K562 (cell line): Measurements from ENCODE around the gene PLP2. TPM values are rescaled to one million over a fixed set of nuclear protein-coding genes. Genes with fewer than 3 reads are reported as not detected.

ENCODE experiments used
- E2F8 ChIP-seq: fragments of 450-650 bp; IDR thresholded peaks from 2 replicates; pipeline ENCODE4 v1.7.1; 2018; ENCODE audit warnings: mild to moderate bottlenecking, low read depth; ENCODE audit not compliant: partially characterized antibody
- MYC ChIP-seq, 2 experiments: fragments of 250-450 bp in 1 of 2; sonication (Bioruptor Pico) in 1 of 2; IDR thresholded peaks; 2 replicates each; pipeline versions ENCODE4 v1.5.1 to v1.6.1; 2012 to 2021; ENCODE audit warnings: low read depth in 2 of 2, borderline replicate concordance in 1 of 2, improper control_type of control experiment in 1 of 2, low read length in 1 of 2, mild to moderate bottlenecking in 1 of 2, moderate library complexity in 1 of 2
- PRDM10 ChIP-seq: fragments of 450-650 bp; IDR thresholded peaks from 2 replicates; pipeline ENCODE4 v1.6.1; 2018; ENCODE audit not compliant: partially characterized antibody
- RBM34 ChIP-seq: fragments of 200-400 bp; formaldehyde crosslinking; IDR thresholded peaks from 2 replicates; pipeline ENCODE4 v1.6.1; 2018; ENCODE audit warnings: low read length, borderline replicate concordance; ENCODE audit not compliant: insufficient read depth
- SIN3A ChIP-seq, 2 experiments: fragments of 150-350 bp in 1 of 2; IDR thresholded peaks; 2 replicates each; pipeline ENCODE4 v1.6.1; 2011 to 2016; ENCODE audit warnings: borderline replicate concordance in 2 of 2, low read depth in 2 of 2, low read length in 2 of 2, mild to moderate bottlenecking in 2 of 2, moderate library complexity in 2 of 2; ENCODE audit not compliant: control insufficient read depth in 1 of 2
- SIN3B ChIP-seq: fragments of 450-650 bp; IDR thresholded peaks from 2 replicates; pipeline ENCODE4 v1.6.1; 2017; ENCODE audit warnings: low read depth, mild to moderate bottlenecking, moderate library complexity
- TBP ChIP-seq: optimal IDR thresholded peaks from 2 replicates; pipeline ENCODE3; 2011; ENCODE audit warnings: low read depth, low read length, improper control_type of control experiment
- XRCC5 ChIP-seq: fragments of 200-400 bp; formaldehyde crosslinking; IDR thresholded peaks from 2 replicates; pipeline ENCODE4 v1.6.1; 2017; ENCODE audit warnings: low read depth, mild to moderate bottlenecking, low read length
- YY1 ChIP-seq, 3 experiments: IDR thresholded peaks; 2 replicates each; pipeline ENCODE4 v1.6.1; 2011; ENCODE audit warnings: low read length in 2 of 3, mild to moderate bottlenecking in 2 of 3, moderate library complexity in 2 of 3, borderline replicate concordance in 1 of 3, control low read depth in 1 of 3, low read depth in 1 of 3; ENCODE audit not compliant: insufficient read depth in 3 of 3, insufficient replicate concordance in 2 of 3, control insufficient read depth in 1 of 3, insufficient read length in 1 of 3; ENCODE audit errors: extremely low read depth in 1 of 3
- ZBTB1 ChIP-seq: sonication (generic); formaldehyde crosslinking; IDR thresholded peaks from 2 replicates; pipeline ENCODE4 v1.8.1; 2023; ENCODE audit warnings: missing genetic modification reagents, low read depth, mild to moderate bottlenecking, borderline replicate concordance
- ZBTB7A ChIP-seq: IDR thresholded peaks from 2 replicates; pipeline ENCODE4 v1.6.1; 2011; ENCODE audit warnings: low read depth, mild to moderate bottlenecking, low read length, moderate library complexity, borderline replicate concordance; ENCODE audit not compliant: control insufficient read depth
- ZNF217 ChIP-seq: sonication (generic); formaldehyde crosslinking; IDR thresholded peaks from 2 replicates; pipeline ENCODE4 v1.8.0; 2022; ENCODE audit warnings: mild to moderate bottlenecking, missing genetic modification reagents
- ZNF274 ChIP-seq: IDR thresholded peaks from 2 replicates; pipeline ENCODE4 v1.6.1; 2011; ENCODE audit warnings: low read depth, mild to moderate bottlenecking, low read length, moderate library complexity, borderline replicate concordance
- ZNF639 ChIP-seq, 2 experiments: fragments of 200-800 bp in 1 of 2; sonication (Bioruptor generic) in 1 of 2; sonication (generic) in 1 of 2; formaldehyde crosslinking in 1 of 2; IDR thresholded peaks in 1 of 2; conservative IDR thresholded peaks in 1 of 2; 2 replicates each; pipeline versions ENCODE4 v1.5.0 to v1.6.1; 2016 to 2020; ENCODE audit warnings: missing compliant biosample characterization in 1 of 2, missing genetic modification characterization in 1 of 2, missing genetic modification reagents in 1 of 2
- polyA plus RNA-seq, 8 experiments: library from polyadenylated mRNA; depleted of rRNA in 4 of 8; stranded (reverse) in 5 of 8; unstranded in 3 of 8; fragments of >200 nt; fragmentation: Nextera tagmentation in 2 of 8; fragmentation: Illumina TruSeq in 1 of 8; extraction: Ambion mirVana in 2 of 8; extraction: Trizol in 1 of 8; gene quantifications; 2 replicates each; pipeline versions ENCODE4 v1.2.1 to v1.2.3, GENCODE V29; 2011 to 2014; ENCODE audit warnings: inconsistent platforms in 1 of 8, missing spikeins in 1 of 8
- total RNA-seq, 7 experiments: library from RNA; depleted of rRNA in 6 of 7; stranded (reverse); fragments of >200 nt in 6 of 7; fragmentation: Illumina TruSeq in 2 of 7; extraction: Trizol in 2 of 7; gene quantifications; 2 replicates each; pipeline versions ENCODE4 v1.2.1 to v1.2.3, GENCODE V29; 2011 to 2021; ENCODE audit warnings: low replicate concordance in 1 of 7

The PLP2 gene
- total and polyA plus RNA-seq, 9 of the 15 experiments (the other 6 are each of a cell fraction or from before 2014, with no cell fraction given) = 34.7 to 236 (median 112) TPM

GRCh38 chrX:49186125-49187027 is 14.7 kb downstream of the PLP2 start, which contains the start of gene PRICKLE3 (continued):
- no peak for TF ChIP-seq ZBTB1 (CRISPR knock-in tag)
- peak; percentile 41 for TF ChIP-seq PRDM10
- peak; percentile 53 for TF ChIP-seq TBP
- TF ChIP-seq ZNF639 (CRISPR knock-in tag; conservative IDR thresholded peaks at IDR 0.05 in 1 of 2, IDR thresholded peaks at IDR 0.05 in 1 of 2) = 0 out of 4 replicates have a peak, but pooled peaks of 1 of the 2 experiments have one; percentile 37
- peak; percentile 79; the same call in 1 of the 2 replicates for TF ChIP-seq ZBTB7A
- TF ChIP-seq ZNF217 (CRISPR knock-in tag) = no peak
- no peak for TF ChIP-seq SIN3B
- peak; percentile 71; the same call in 1 of the 2 replicates for TF ChIP-seq XRCC5
- TF ChIP-seq SIN3A (IDR thresholded peaks at IDR 0.05; ENCODE audit: borderline replicate concordance in 2 of 2, control insufficient read depth in 1 of 2, low read depth in 2 of 2, low read length in 2 of 2) = 0 out of 4 replicates have a peak, but pooled peaks of 1 of the 2 experiments have one; percentile 37
- TF ChIP-seq RBM34 = no peak
- peak in 2 of 3 experiments; percentile 38 to 77 for TF ChIP-seq YY1 (IDR thresholded peaks at IDR 0.05; ENCODE audit: borderline replicate concordance in 1 of 3, control insufficient read depth in 1 of 3, extremely low read depth in 1 of 3, insufficient read depth in 3 of 3, insufficient read length in 1 of 3, insufficient replicate concordance in 2 of 3, low read depth in 1 of 3, low read length in 2 of 3)
- no peak for TF ChIP-seq ZNF274
- TF ChIP-seq MYC (IDR thresholded peaks at IDR 0.05; ENCODE audit: low read depth, low read length) = peak; percentile 95
- TF ChIP-seq MYC (CRISPR knock-in tag; IDR thresholded peaks at IDR 0.05; ENCODE audit: borderline replicate concordance, low read depth) = 0 out of 2 replicates have a peak, but pooled peaks have one; percentile 21
- peak; percentile 56 for TF ChIP-seq E2F8
